Measurements from ENCODE around the gene ATP6V0E2.

Gene ATP6V0E2

DNA sequence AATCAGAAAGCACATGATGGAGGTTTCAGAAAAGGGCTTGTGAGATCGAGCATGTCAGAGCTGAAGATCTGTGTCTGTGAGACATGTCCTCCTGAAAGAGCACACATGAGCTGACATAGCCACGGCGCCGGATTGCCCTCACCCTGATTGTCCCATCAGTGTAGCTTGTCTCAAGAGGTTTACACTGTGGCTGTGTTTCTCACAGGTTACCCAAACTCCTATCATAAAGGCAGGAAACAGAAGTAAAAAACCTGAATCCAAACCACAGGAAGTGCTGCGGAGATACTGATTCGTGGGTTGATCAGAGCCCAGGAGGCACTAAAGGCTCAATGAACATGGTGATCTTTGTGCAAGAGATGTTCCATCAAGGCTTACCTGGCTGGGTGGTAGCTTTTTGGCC is 3.9 kb upstream of the ATP6V0E2 start:
- Histone ChIP-seq H3K9ac (ENCODE audit: low read depth in 1 of 2, low read length in 2 of 2) (no peak overlapping the region), H3K36me3 (ENCODE audit: control insufficient read depth in 1 of 2, insufficient read depth in 2 of 2, low read length in 2 of 2) (peaks cover 0 to 5% of the 10 kb centered on the region in 2 donors), H3K4me1 (ENCODE audit: control insufficient read depth in 1 of 2, insufficient read depth in 2 of 2, low read length in 2 of 2) (peaks cover 20 to 40% of the 10 kb centered on the region in 2 donors), H3K27me3 (ENCODE audit: control insufficient read depth in 1 of 2, insufficient read depth in 2 of 2, low read length in 2 of 2) (no peaks in the 10 kb centered on the region), H3K9me3 (ENCODE audit: control insufficient read depth in 1 of 2, low read length in 2 of 2) (no peaks in the 10 kb centered on the region), H3K27ac (ENCODE audit: low read depth, low read length) (no peak overlapping the region), H3K4me3 (ENCODE audit: low read depth in 1 of 2, low read length in 2 of 2) (peak overlapping the region in 1 of 2 donors; percentile 21)

DNA sequence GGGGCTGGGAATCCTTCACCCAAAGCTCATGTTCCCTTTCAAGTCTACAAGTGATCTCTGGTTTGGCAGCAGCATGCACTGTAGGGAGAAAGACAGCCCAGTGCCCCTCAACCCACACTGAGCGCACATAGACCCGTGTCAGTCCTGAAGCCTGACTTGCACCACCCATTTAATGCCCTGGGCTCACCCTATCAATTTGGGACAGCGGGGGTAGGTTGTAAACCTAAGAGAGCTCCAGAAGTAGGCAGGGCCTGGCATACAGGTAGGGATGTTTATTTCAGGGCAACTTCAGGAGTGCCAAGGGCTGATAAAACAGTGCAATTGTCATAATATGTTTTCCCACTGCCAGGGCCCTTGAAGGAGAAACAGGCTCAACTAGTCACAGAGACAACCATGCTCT is 3.5 kb upstream of the ATP6V0E2 start:
- Histone ChIP-seq H3K4me3 (ENCODE audit: low read depth in 1 of 2, low read length in 2 of 2) (no peak overlapping the region), H3K9ac (ENCODE audit: low read depth in 1 of 2, low read length in 2 of 2) (no peak overlapping the region), H3K27me3 (ENCODE audit: control insufficient read depth in 1 of 2, insufficient read depth in 2 of 2, low read length in 2 of 2) (no peaks in the 10 kb centered on the region), H3K36me3 (ENCODE audit: control insufficient read depth in 1 of 2, insufficient read depth in 2 of 2, low read length in 2 of 2) (peaks cover 0 to under 1% of the 10 kb centered on the region in 2 donors), H3K27ac (ENCODE audit: low read depth, low read length) (no peak overlapping the region), H3K4me1 (ENCODE audit: control insufficient read depth in 1 of 2, insufficient read depth in 2 of 2, low read length in 2 of 2) (peaks cover 20 to 40% of the 10 kb centered on the region in 2 donors), H3K9me3 (ENCODE audit: control insufficient read depth in 1 of 2, low read length in 2 of 2) (no peaks in the 10 kb centered on the region)

DNA sequence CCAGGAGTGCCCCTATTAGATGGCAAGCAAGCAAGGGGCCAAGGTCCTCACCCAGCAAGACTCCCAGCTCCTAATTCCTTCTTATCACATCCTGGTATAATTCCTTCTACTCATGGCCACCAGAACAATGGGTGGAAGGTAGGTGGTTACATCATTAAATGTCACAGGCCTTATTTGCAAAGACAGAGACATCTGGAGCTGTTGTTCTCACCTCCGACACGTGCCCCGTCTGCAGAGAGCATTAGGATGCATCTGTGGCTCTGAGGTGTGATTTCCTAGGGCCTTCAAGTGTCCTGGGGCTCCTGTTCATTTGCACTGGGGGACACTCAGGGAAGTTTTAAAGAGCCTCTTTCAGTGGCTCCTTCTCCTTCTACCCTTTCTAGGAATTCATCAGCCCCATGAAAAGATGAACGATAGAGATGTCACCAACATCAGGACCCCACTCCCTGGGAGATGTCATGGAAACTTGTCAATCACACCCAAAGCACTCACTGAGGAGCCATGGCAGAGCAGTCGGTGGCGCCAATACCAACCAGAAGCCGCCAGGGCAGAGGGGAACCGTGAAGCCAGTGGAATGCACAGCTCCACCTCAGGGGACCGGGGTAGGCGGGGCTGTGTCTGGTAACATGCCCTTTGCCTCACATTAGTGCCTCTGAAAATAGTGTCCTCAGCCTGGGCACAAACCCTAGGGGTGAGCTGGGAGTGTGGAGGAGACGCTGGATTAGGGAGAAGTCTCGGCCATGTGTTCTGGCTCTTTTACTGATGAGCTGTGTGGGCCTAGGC is 2.9 kb upstream of the ATP6V0E2 start:
- Histone ChIP-seq H3K9ac (ENCODE audit: low read depth in 1 of 2, low read length in 2 of 2) (no peak overlapping the region), H3K27me3 (ENCODE audit: control insufficient read depth in 1 of 2, insufficient read depth in 2 of 2, low read length in 2 of 2) (no peaks in the 10 kb centered on the region), H3K4me1 (ENCODE audit: control insufficient read depth in 1 of 2, insufficient read depth in 2 of 2, low read length in 2 of 2) (peaks cover 19 to 40% of the 10 kb centered on the region in 2 donors), H3K36me3 (ENCODE audit: control insufficient read depth in 1 of 2, insufficient read depth in 2 of 2, low read length in 2 of 2) (no peaks in the 10 kb centered on the region), H3K4me3 (ENCODE audit: low read depth in 1 of 2, low read length in 2 of 2) (no peak overlapping the region), H3K9me3 (ENCODE audit: control insufficient read depth in 1 of 2, low read length in 2 of 2) (no peaks in the 10 kb centered on the region), H3K27ac (ENCODE audit: low read depth, low read length) (no peak overlapping the region)

DNA sequence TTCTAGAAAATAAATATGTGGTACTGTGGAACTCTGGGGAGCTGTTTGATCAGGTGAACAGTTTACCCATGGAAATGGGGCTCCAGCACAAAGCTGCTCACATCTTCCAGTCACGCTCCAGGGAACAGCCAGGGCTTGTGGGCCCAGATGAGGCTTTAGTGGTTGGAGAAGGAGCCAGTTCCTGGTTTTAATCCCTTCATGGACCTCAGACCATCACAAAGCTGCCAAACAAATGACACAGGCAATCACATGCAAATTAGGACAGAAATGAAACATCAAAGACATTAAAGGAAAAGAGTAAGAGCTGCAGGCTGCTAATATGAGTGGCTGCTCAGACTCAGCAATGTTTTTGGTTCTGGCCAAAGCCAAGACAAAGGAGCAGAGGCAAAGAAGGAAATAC is 2.2 kb upstream of the ATP6V0E2 start:
- Histone ChIP-seq H3K27ac (ENCODE audit: low read depth, low read length) (no peak overlapping the region), H3K27me3 (ENCODE audit: control insufficient read depth in 1 of 2, insufficient read depth in 2 of 2, low read length in 2 of 2) (no peaks in the 10 kb centered on the region), H3K9me3 (ENCODE audit: control insufficient read depth in 1 of 2, low read length in 2 of 2) (no peaks in the 10 kb centered on the region), H3K4me1 (ENCODE audit: control insufficient read depth in 1 of 2, insufficient read depth in 2 of 2, low read length in 2 of 2) (peaks cover 15 to 40% of the 10 kb centered on the region in 2 donors), H3K36me3 (ENCODE audit: control insufficient read depth in 1 of 2, insufficient read depth in 2 of 2, low read length in 2 of 2) (peaks cover 0 to 2% of the 10 kb centered on the region in 2 donors), H3K9ac (ENCODE audit: low read depth in 1 of 2, low read length in 2 of 2) (no peak overlapping the region), H3K4me3 (ENCODE audit: low read depth in 1 of 2, low read length in 2 of 2) (no peak overlapping the region)

DNA sequence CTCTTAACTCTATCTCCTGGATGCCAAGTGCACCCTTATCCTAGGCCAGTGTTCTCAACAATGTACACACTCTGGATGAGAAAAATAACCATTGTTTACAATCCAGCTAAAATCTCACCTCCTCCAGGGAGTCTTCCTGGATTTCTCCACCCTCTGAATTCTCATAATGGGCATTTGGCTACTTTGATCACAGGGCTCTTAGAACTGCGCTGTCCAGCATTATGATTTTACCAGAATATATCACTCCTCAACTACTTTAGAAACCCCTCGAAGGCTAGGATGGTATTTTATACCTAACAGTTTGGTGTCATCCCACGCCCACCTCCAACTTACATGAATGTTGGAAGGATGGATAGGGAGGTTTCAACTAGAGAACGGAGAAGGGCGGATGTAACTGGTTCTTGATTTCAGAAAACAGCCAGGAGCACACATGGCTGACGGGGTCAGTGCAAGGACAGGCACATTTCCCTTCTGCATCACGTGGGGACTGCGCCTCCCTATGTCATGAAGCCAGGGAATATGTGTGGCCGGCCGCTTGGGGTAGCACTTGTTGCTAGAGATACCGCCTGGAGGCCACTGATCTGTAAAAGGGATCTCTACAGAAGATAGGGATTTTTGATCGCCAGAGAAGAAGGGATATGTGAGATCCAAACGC is 1.2 kb upstream of the ATP6V0E2 start:
- Histone ChIP-seq H3K36me3 (ENCODE audit: control insufficient read depth in 1 of 2, insufficient read depth in 2 of 2, low read length in 2 of 2) (peaks cover 0 to 3% of the 10 kb centered on the region in 2 donors), H3K27ac (ENCODE audit: low read depth, low read length) (peak overlapping the region; percentile 5), H3K9ac (ENCODE audit: low read depth in 1 of 2, low read length in 2 of 2) (peak overlapping the region; percentile 62 to 74), H3K9me3 (ENCODE audit: control insufficient read depth in 1 of 2, low read length in 2 of 2) (no peaks in the 10 kb centered on the region), H3K4me3 (ENCODE audit: low read depth in 1 of 2, low read length in 2 of 2) (peak overlapping the region; percentile 76 to 83), H3K27me3 (ENCODE audit: control insufficient read depth in 1 of 2, insufficient read depth in 2 of 2, low read length in 2 of 2) (no peaks in the 10 kb centered on the region), H3K4me1 (ENCODE audit: control insufficient read depth in 1 of 2, insufficient read depth in 2 of 2, low read length in 2 of 2) (peaks cover 15 to 35% of the 10 kb centered on the region in 2 donors)

DNA sequence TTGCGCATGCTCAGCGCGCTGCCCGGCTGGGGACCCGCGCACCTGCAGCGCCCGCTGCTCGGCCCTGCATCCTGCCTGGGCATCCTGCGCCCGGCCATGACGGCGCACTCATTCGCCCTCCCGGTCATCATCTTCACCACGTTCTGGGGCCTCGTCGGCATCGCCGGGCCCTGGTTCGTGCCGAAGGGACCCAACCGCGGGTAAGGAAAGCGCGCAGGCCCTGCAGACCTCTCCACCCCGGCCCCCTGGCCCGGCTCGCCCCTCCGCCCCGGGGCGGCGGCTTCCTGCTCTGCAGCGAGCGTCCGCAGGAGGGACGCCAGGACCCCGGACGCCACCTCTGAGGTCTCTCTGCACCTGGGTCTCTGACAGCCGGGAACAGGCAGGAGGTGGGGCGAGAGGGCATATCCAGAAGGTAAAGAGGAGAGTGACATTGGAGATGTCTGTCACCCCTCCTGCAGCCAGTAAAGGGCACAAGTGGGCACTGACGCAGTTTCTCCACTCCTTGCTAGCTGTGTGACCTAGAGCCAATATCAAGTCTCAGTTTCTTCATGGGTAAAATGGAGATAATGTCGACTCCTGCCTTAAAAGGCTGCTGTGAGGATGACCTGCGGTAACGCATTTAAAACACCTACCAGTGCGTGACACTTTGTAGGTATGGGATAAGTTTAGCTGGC is 338 bp downstream of the ATP6V0E2 start:
- H3K9me3 ChIP-seq (ENCODE audit: control insufficient read depth in 1 of 2, low read length in 2 of 2): no peaks in the 10 kb centered on the region
- H3K27ac ChIP-seq (ENCODE audit: low read depth, low read length): no peak overlapping the region
- H3K36me3 ChIP-seq (ENCODE audit: control insufficient read depth in 1 of 2, insufficient read depth in 2 of 2, low read length in 2 of 2): peaks cover 0 to 3% of the 10 kb centered on the region in 2 donors
- peak overlapping the region; percentile 52 to 63 for H3K9ac ChIP-seq (ENCODE audit: low read depth in 1 of 2, low read length in 2 of 2)
- peak overlapping the region; percentile 76 to 83 for H3K4me3 ChIP-seq (ENCODE audit: low read depth in 1 of 2, low read length in 2 of 2)
- H3K4me1 ChIP-seq (ENCODE audit: control insufficient read depth in 1 of 2, insufficient read depth in 2 of 2, low read length in 2 of 2): peaks cover 15 to 28% of the 10 kb centered on the region in 2 donors
- no peaks in the 10 kb centered on the region for H3K27me3 ChIP-seq (ENCODE audit: control insufficient read depth in 1 of 2, insufficient read depth in 2 of 2, low read length in 2 of 2)

DNA sequence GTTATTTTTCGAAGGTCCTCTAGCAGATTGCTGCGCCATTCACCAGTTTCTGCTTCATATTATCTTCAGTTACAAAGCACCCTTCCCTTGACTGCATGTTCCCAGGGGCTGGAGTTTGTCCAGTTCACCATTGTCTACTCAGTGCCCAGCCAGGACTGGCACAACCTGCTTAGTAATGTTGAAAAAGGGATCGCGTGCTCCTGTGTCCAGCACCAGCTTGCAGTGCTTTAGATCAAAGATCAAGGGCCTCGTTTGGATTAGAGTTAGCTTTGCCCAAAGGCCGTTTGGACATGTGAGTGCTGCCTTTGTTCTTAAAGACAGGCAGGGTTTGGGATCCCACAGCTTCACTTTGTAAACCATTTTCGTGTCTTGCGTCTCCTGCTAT is 867 bp downstream of the ATP6V0E2 start:
- Histone ChIP-seq H3K4me3 (ENCODE audit: low read depth in 1 of 2, low read length in 2 of 2) (peak overlapping the region; percentile 76 to 83), H3K4me1 (ENCODE audit: control insufficient read depth in 1 of 2, insufficient read depth in 2 of 2, low read length in 2 of 2) (peaks cover 15 to 22% of the 10 kb centered on the region in 2 donors), H3K27ac (ENCODE audit: low read depth, low read length) (no peak overlapping the region), H3K27me3 (ENCODE audit: control insufficient read depth in 1 of 2, insufficient read depth in 2 of 2, low read length in 2 of 2) (no peaks in the 10 kb centered on the region), H3K36me3 (ENCODE audit: control insufficient read depth in 1 of 2, insufficient read depth in 2 of 2, low read length in 2 of 2) (peaks cover 0 to 3% of the 10 kb centered on the region in 2 donors), H3K9me3 (ENCODE audit: control insufficient read depth in 1 of 2, low read length in 2 of 2) (no peaks in the 10 kb centered on the region), H3K9ac (ENCODE audit: low read depth in 1 of 2, low read length in 2 of 2) (peak overlapping the region in 1 of 2 donors; percentile 63)

DNA sequence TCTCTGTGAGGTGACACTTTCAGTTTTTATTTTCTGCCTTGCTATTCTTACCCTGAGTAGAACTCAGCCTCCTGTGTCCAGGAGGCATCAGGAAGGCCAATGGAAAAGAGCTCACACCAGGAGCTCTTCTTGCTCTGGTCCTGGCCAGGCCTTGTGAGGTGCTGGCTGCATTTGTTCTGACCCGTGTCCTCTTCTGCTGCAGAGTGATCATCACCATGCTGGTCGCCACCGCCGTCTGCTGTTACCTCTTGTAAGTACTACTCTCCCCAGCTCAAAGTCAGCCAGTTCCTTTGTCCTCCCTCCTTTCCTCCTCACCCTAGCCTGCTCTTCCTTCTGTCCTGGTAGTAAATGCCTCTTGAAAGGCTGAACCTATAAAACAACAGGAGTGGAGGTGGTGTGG is 1.6 kb downstream of the ATP6V0E2 start:
- H3K9ac ChIP-seq (ENCODE audit: low read depth in 1 of 2, low read length in 2 of 2): no peak overlapping the region
- peaks cover 15 to 20% of the 10 kb centered on the region in 2 donors for H3K4me1 ChIP-seq (ENCODE audit: control insufficient read depth in 1 of 2, insufficient read depth in 2 of 2, low read length in 2 of 2)
- no peak overlapping the region for H3K27ac ChIP-seq (ENCODE audit: low read depth, low read length)
- no peaks in the 10 kb centered on the region for H3K27me3 ChIP-seq (ENCODE audit: control insufficient read depth in 1 of 2, insufficient read depth in 2 of 2, low read length in 2 of 2)
- no peaks in the 10 kb centered on the region for H3K9me3 ChIP-seq (ENCODE audit: control insufficient read depth in 1 of 2, low read length in 2 of 2)
- H3K4me3 ChIP-seq (ENCODE audit: low read depth in 1 of 2, low read length in 2 of 2): no peak overlapping the region
- H3K36me3 ChIP-seq (ENCODE audit: control insufficient read depth in 1 of 2, insufficient read depth in 2 of 2, low read length in 2 of 2): peaks cover 0 to 6% of the 10 kb centered on the region in 2 donors

DNA sequence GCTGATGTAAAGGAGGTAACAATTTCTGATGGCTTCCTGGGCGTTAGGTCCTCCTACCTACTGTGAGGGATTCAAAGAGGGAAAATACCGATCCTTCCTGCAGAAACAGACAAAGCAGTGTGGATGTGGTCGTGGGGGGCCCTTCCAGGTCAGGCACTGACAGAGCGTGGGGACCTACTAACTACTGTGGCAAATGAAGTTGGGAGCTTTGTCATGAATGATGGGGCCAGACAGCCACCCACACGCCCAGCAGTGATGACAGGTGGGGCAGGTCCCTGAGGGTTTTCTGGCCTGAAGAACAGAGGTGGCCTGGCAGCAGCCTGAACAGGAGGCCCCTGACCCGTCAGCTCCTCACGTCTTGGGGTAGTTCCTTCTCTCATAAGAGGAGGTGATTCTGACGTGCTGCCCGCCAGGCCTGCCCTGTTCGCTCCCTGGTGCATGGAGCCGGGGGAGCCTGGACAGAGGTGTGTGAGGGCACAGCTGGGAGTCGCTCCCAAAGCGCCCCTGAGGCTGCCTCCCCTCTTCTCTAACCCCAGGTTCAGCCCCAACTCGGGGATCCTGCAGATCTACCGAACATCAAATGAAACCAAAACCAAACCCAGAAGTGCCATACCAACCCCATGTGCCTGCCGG is 4.2 kb downstream of the ATP6V0E2 start:
- peaks cover 0 to 7% of the 10 kb centered on the region in 2 donors for H3K36me3 ChIP-seq (ENCODE audit: control insufficient read depth in 1 of 2, insufficient read depth in 2 of 2, low read length in 2 of 2)
- no peak overlapping the region for H3K4me3 ChIP-seq (ENCODE audit: low read depth in 1 of 2, low read length in 2 of 2)
- peaks cover 7 to 14% of the 10 kb centered on the region in 2 donors for H3K4me1 ChIP-seq (ENCODE audit: control insufficient read depth in 1 of 2, insufficient read depth in 2 of 2, low read length in 2 of 2)
- no peak overlapping the region for H3K9ac ChIP-seq (ENCODE audit: low read depth in 1 of 2, low read length in 2 of 2)
- H3K9me3 ChIP-seq (ENCODE audit: control insufficient read depth in 1 of 2, low read length in 2 of 2): no peaks in the 10 kb centered on the region
- no peak overlapping the region for H3K27ac ChIP-seq (ENCODE audit: low read depth, low read length)
- no peaks in the 10 kb centered on the region for H3K27me3 ChIP-seq (ENCODE audit: control insufficient read depth in 1 of 2, insufficient read depth in 2 of 2, low read length in 2 of 2)

Data from duodenal mucosa (tissue), 2 donors.